ENCODE measurements around the gene CPLX4.

Gene CPLX4

GRCh38 chr18:59318460-59319050 is at the start of gene CPLX4:
Gene CPLX4, minus strand, starts transcription at chr18:59318649. Its CDS starts 187 bp downstream, at chr18:59318462.
- DNase-seq (ENCODE audit: low read depth), result no peak

DNA sequence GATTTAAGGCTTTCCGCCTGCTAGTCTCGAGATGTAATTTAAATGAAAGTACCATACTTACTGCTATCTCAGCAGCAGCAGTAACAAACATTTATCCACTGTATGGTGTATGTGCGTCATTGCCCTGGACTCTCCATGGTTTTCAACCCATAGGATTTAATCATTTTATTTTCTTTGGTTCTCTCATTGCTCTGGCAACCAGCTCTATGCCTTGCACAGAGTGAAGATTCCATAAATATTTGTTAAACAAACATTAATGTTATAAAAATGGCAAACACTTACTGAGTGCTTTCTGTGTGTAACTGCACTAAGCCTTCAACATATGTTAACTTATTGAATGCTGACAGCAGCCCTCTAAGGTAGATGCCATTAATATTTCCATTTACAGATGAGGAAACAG is 41.9 kb upstream of the CPLX4 start:
- no peak for DNase-seq (ENCODE audit: low read depth)

DNA sequence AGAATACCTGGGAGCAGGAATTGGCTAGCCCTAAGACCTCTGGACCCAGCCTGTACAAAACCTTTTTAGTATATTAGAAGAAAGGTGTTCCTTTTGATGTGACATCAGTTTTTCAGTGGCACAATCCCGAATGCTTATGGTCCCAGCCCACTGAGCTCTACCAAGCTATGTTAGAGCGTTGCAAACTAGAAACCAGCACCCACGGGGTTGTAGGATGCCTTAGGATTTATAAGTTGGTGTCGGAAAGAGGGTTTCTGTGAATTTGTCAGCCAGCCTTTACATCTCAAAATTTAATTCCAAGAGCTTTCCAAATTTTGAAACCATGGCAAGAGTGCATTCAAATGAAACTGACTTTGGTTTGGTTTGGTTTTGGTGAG is 41.1 kb upstream of the CPLX4 start:
- DNase-seq (ENCODE audit: low read depth), result no peak

- DNase-seq (ENCODE audit: low read depth), result peak; percentile 86
Measured at GRCh38 chr18:59358712-59359575, 40.5 kb upstream of the CPLX4 start, which contains the start of gene LMAN1. Gene LMAN1, minus strand, starts transcription at chr18:59359265. Its CDS starts 21 bp downstream, at chr18:59359244.

DNA sequence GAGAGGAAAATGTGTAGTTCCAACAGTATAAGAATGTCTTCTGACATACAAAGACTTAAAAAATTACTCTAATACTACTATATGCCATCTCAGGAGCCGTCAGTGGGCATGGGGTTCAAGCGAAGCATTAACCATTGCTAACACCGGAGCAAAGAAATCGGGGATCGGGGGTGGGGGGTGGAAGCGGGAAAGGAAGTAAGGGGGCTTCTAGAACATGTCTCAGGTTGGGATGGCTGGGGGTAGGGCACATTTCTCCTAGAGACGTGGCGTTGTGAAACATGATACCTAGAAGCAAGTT is 39.9 kb upstream of the CPLX4 start:
- no peak for DNase-seq (ENCODE audit: low read depth)

DNA sequence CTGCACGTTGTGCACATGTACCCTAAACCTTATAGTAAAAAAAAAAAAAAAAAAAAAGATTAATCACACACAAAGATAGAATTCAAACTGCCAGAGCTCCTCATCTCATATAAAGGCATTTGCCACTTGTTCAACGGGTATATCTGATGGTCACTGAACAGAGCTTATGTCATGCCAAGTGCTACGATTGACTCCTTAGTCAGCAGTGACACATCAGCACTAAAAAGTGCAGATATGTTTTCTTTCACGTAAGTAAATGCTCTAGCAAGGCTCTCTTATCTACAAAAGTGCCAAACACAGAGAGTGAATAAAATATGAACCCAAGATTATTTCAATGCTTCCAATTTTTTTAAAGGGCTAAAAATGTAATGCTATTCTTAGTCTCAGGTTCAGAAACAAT is 39.5 kb upstream of the CPLX4 start:
- no peak for DNase-seq (ENCODE audit: low read depth)

DNA sequence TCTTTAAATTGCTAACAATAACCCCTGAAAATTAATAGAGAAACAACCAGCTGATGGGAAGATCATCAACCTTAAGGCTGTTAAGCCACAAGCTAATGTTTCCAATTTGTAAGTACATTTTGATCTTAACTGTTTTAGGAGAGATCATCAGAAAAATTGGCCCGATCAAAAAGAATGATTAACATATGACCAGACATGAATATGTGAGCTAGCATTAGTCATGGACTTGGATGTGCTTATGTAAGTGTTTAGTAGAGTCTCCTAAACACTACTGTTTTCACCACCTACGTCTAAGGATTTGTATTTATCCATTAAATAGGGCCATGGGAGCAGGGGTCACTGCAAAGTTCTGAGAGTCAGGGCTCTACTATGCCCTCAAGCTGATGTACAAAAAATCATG is 36.3 kb upstream of the CPLX4 start:
- DNase-seq (ENCODE audit: low read depth), result no peak

DNA sequence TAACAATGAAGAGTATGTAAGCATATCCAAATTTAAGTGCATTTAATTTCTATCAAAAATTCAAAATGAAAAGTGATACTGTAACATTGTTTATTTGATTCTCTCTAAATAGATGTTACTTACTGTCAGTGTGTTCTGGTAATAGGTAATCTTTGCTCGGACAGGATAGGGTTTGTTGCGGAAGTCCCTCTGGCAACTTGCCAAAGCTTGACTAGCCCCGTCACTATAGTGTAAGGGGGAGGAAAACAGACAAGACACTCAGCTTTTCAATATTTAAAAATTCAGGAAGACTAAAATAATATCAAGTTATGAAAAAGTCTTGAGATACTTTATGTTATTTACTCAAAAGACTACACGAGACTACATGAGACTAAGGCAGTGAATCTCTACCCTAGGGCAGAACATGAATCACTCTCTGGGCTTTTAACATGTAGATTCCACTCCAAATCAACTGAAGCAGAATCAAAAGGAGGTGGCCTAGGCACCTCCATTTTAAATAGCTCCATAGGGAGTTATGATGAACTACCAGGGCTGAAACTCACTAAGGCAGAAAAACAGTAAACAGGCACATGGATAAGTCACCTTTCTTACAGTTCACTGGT is 34.7 kb upstream of the CPLX4 start:
- DNase-seq (ENCODE audit: low read depth), result no peak

DNA sequence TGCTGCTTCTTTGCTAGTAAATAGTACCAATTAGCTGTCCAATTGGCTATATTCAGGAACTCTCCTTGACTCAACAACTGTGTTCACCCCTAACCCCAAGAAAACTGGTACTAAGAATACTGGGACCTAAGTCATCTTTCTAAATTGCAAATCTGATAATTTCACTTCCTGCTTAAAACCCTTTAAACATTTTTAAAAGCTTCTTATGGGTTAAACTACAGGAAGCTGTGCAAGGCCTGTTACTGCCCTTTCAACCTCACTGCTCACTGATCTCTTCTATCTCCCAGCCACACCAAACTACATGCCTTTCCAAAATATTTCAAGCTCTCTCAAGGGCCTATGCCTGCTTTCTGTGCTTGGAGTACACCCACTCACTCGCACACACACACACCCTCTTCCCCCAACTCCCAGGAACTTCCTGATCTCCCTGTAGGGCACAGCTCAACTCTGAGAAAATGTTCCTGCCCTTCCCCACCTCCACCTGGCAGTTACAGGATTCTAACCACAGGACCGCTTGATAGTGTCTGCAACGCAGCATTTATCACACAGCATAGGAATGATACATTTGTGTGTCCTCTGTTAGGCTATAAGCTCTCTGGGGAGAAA is 33.9 kb upstream of the CPLX4 start:
- no peak for DNase-seq (ENCODE audit: low read depth)

- no peak for DNase-seq (ENCODE audit: low read depth)
Measured at GRCh38 chr18:59345556-59345955, 27.1 kb upstream of the CPLX4 start.

DNA sequence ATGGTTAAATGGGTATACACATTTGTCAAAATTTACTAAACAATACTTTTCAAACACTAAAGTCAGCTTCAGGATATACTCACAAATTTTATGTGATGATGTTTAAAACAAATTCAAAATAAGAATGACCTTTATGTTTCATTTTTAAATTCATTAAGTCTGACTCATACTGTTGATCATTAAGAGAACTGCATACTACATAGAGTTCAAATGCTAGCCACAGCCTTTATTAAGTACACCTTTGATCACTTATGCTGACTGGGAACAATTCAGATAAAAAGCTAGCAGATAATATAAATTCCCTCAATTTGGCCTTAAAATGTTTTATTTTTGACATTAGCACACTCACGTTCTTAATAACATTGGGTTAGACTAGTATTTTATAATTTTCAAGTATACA is 26.5 kb upstream of the CPLX4 start:
- DNase-seq (ENCODE audit: low read depth), result no peak

GRCh38 chr18:59343926-59344325 is 25.5 kb upstream of the CPLX4 start:
- no peak for DNase-seq (ENCODE audit: low read depth)

DNA sequence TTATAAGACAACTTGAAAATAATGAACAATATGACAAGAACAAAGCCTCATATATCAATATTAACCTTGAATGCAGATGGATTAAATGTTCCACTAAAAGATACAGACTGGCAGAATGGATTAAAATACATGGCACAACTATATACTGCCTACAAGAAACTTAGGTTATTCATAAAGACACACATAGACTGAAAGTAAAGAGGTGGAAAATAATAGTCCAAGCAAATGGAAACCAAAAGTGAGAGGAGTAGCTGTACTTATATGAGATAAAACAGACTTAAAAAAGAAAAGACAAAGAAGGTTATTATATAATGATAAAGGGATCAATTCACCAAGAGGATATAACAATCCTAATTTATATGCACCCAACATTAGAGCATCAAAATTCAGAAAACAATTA is 22.4 kb upstream of the CPLX4 start:
- no peak for DNase-seq (ENCODE audit: low read depth)

DNA sequence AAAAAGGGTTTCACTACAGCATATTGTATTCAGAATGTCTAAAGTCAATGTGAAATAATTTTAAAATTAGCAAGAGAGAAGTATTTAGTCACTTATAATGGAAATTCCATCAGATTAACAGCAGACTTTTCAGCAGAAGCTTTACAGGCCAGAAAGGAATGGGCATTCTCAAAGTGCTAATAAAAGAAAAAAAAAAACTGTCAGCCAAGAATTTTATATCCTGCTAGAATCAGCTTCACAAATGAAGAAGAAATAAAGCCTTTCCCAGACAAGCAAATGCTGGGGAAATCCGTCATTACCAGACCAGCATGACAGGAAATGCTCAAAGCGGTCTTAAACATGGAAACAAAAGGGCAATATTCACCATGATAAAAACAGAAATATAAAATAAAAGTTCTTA is 21.9 kb upstream of the CPLX4 start:
- no peak for DNase-seq (ENCODE audit: low read depth)

- no peak for DNase-seq (ENCODE audit: low read depth)
Measured at GRCh38 chr18:59332986-59333385, 14.5 kb upstream of the CPLX4 start.

- no peak for DNase-seq (ENCODE audit: low read depth)
Measured at GRCh38 chr18:59328683-59329082, 10.2 kb upstream of the CPLX4 start.

DNA sequence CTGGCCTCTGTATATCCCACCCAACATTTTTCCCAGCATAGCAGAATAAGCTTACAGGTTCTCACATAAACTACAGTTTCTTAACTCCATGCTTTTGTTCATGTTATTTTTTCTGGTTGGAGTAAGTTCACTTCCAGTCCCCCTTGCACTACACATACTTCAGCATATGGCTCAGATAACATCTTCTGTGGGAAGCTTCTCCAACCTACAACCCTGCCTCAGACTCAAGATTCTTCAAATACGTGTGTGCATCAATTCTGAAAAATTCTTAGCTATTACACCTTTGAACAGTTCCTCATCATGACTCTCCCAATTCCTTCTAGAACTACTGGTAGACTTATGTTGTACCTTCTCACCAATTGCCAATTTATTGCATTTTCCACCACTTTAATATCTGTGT is 7.5 kb upstream of the CPLX4 start:
- DNase-seq (ENCODE audit: low read depth), result no peak

DNA sequence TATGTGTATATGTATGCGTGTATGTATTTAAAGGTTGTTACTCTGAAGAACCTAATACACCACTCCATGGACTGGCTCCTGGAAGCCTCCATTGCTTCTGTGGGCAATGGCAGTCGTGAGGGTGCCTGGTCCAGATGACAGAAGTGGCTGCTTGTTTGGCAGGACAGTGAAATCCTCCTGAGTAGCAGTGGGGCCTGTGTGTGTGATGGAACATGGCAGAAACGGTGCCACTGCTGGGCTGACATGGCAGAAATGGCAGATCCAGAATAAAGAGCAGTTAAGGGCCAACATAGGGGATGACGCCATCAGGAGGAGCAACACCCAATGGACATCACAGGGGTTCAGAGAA is 6.1 kb upstream of the CPLX4 start:
- DNase-seq (ENCODE audit: low read depth), result no peak

GRCh38 chr18:59323931-59324622 is 5.6 kb upstream of the CPLX4 start:
- DNase-seq (ENCODE audit: low read depth), result no peak

- DNase-seq (ENCODE audit: low read depth), result no peak
Measured at GRCh38 chr18:59311631-59312030, 6.8 kb downstream of the CPLX4 start.

DNA sequence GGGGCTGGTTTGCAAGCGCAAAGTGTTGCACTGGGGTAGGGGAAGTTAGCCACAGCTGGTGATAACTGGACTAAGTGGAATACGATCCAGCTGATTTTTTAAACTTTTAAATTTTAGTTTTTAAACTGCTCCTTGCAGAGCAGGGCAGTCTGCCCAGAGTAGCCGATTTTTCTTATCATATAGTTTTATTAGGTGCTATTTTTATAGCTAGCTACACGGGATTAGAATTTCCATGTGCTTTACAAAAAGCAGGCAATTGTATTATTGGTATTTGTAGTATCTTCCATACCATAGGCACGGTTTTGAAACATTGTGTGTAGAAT is 9.6 kb downstream of the CPLX4 start:
- DNase-seq (ENCODE audit: low read depth), result no peak

- DNase-seq (ENCODE audit: low read depth), result peak; percentile 61
Measured at GRCh38 chr18:59308248-59308937, 10.1 kb downstream of the CPLX4 start.

All from activated T-cell treated with anti-CD3 and anti-CD28 coated beads for 1 hour (primary cell).